HFFc6 (cell line): Measurements from ENCODE around the gene TEK. TPM values are rescaled to one million over a fixed set of nuclear protein-coding genes. Genes with fewer than 3 reads are reported as not detected.
A peak's percentile ranks its signal among the peaks of the same experiment; 100 is the strongest.
"Not testable (repeated sequence)": the region's sequence is repeated elsewhere in the genome, so short reads cannot be mapped to it uniquely, and the experiment has no call there.

Source experiments
- DNase-seq: peaks from one replicate; pipeline ENCODE4 v3.0.0-alpha.2; 2018
- H3K27ac Mint-ChIP-seq: 2 replicates; pipeline ENCODE4 v1.8.0; 2020; ENCODE audit warnings: mild to moderate bottlenecking, mixed read lengths
- H3K27me3 Mint-ChIP-seq: 2 replicates; pipeline ENCODE4 v1.8.0; 2021; ENCODE audit warnings: mild to moderate bottlenecking, moderate library complexity, mixed read lengths; ENCODE audit not compliant: insufficient read depth
- H3K36me3 Mint-ChIP-seq: 2 replicates; pipeline ENCODE4 v1.8.0; 2021; ENCODE audit warnings: low read depth, mixed read lengths
- H3K4me1 Mint-ChIP-seq: 2 replicates; pipeline ENCODE4 v1.8.0; 2020; ENCODE audit warnings: low read depth, mixed read lengths
- H3K4me3 Mint-ChIP-seq: 2 replicates; pipeline ENCODE4 v1.8.0; 2020; ENCODE audit warnings: mild to moderate bottlenecking, moderate library complexity, mixed read lengths
- H3K9me3 Mint-ChIP-seq: 2 replicates; pipeline ENCODE4 v1.8.0; 2020; ENCODE audit warnings: mild to moderate bottlenecking, mixed read lengths
- total RNA-seq, 6 experiments: library from RNA; stranded (reverse); fragmentation: NEBNext Ultra II Directional; extraction: Animal tissue kit (Norgen Biotek cat#: 25700); gene quantifications; 2 replicates in 1 of 6; 3 replicates in 5 of 6; pipeline ENCODE4 v1.2.3, GENCODE V29; 2021
- TF ChIP-seq, protein P1 (sequence below): fragments of 200-600 bp; sonication (generic); IDR thresholded peaks from 2 replicates; pipeline ENCODE4 v1.5.0; 2021; ENCODE audit warnings: antibody characterized with exemption, mild to moderate bottlenecking

The TEK gene
- total RNA-seq, 6 experiments from 2014 or later: 2.0 to 10.0 (median 8.5) TPM

DNA sequence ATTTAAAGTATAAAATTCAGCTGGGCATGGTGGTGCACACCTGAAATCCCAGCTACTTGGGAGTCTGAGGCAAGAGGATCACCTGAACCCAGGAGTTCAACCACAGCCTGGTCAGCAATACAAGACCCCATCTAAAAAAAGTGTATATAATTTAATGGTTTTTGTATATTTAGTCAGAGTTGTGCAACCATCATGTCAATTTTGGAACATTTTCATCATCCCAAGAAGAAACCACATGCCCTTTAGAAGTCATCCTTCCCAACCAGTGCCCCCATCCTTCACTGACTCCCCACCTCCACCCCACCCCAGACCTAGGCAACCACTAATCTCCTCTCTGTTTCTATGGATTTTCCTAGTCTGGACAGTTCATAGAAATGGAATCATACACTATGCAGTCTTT, 18.8 kb upstream of the TEK start:
- Mint-ChIP-seq H3K4me3 (no peak overlapping the region; the same call in 1 of the 2 replicates), H3K27me3 (no peaks in the 10 kb centered on the region), H3K36me3 (no peaks in the 10 kb centered on the region), H3K9me3 (no peaks in the 10 kb centered on the region), H3K27ac (peak overlapping the region; percentile 98), H3K4me1 (peaks cover 82% of the 10 kb centered on the region)
- TF ChIP-seq, protein P1, sequence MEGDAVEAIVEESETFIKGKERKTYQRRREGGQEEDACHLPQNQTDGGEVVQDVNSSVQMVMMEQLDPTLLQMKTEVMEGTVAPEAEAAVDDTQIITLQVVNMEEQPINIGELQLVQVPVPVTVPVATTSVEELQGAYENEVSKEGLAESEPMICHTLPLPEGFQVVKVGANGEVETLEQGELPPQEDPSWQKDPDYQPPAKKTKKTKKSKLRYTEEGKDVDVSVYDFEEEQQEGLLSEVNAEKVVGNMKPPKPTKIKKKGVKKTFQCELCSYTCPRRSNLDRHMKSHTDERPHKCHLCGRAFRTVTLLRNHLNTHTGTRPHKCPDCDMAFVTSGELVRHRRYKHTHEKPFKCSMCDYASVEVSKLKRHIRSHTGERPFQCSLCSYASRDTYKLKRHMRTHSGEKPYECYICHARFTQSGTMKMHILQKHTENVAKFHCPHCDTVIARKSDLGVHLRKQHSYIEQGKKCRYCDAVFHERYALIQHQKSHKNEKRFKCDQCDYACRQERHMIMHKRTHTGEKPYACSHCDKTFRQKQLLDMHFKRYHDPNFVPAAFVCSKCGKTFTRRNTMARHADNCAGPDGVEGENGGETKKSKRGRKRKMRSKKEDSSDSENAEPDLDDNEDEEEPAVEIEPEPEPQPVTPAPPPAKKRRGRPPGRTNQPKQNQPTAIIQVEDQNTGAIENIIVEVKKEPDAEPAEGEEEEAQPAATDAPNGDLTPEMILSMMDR: no peak
- no peak for DNase-seq

DNA sequence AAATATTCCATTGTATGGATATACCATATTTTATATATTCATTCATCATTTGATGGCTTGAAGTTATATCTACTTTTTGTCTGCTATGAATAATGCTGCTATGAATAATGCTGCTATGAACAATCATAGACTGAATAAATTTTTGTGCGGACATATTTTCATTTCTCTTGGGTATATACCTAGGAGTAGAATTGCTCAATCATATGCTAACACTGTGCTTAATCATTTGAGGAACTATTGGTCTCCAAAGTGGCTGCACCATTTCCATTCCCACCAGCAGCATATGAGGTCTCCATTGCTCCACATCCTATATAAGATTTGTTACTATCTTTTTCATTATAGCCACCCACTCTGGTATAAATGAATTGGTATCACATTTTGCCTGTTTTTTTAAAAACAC, 18.3 kb upstream of the TEK start:
- Mint-ChIP-seq H3K27ac (peak overlapping the region; percentile 98; the same call in 1 of the 2 replicates), H3K4me3 (no peak overlapping the region), H3K27me3 (no peaks in the 10 kb centered on the region), H3K4me1 (peaks cover 82% of the 10 kb centered on the region), H3K9me3 (no peaks in the 10 kb centered on the region), H3K36me3 (no peaks in the 10 kb centered on the region)
- no peak for DNase-seq
- TF ChIP-seq, protein P1: no peak

DNA sequence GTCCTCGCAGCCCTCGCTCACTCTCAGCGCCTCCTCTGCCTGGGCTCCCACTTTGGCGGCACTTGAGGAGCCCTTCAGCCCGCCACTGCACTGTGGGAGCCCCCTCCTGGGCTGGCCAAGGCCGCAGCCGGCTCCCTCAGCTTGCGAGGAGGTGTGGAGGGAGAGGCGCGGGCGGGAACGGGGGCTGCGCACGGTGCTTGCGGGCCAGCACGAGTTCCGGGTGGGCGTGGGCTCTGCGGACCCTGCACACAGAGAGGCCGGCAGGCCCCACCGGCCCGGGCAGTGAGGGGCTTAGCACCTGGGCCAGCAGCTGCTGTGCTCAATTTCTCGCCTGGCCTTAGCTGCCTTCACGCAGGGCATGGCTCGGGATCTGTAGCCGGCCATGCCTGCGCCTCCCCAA, 16.5 kb upstream of the TEK start:
- not testable (repeated sequence) for H3K27ac Mint-ChIP-seq, DNase-seq, H3K36me3 Mint-ChIP-seq, H3K9me3 Mint-ChIP-seq, H3K4me3 Mint-ChIP-seq, H3K27me3 Mint-ChIP-seq
- H3K4me1 Mint-ChIP-seq: peaks cover 76% of the 10 kb centered on the region

DNA sequence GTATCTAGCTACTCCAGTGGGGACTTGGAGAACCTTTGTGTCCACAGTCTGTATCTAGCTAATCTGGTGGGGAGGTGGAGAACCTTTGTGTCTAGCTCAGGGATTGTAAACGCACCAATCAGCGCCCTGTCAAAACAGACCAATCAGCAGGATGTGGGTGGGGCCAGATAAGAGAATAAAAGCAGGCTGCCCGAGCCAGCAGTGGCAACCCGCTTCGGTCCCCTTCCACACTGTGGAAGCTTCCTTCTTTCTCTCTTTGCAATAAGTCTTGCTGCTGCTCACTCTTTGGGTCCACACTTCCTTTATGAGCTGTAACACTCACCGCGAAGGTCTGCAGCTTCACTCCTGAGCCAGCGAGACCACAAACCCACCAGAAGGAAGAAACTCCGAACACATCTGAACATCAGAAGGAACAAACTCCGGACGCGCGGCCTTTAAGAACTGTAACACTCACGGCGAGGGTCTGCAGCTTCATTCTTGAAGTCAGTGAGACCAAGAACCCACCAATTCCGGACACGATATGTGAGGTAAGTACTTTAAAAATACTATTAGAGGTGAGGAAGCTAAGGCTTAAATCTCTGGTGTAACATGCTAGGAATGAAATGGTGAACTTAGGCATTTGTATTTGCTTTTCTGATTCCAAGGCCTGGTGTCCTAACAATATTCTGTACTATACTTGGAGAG, 15.5 kb upstream of the TEK start:
- H3K27me3 Mint-ChIP-seq, DNase-seq, H3K36me3 Mint-ChIP-seq, H3K4me3 Mint-ChIP-seq, H3K9me3 Mint-ChIP-seq: not testable (repeated sequence)
- Mint-ChIP-seq H3K27ac (peak overlapping the region; percentile 79), H3K4me1 (peaks cover 66% of the 10 kb centered on the region)

DNA sequence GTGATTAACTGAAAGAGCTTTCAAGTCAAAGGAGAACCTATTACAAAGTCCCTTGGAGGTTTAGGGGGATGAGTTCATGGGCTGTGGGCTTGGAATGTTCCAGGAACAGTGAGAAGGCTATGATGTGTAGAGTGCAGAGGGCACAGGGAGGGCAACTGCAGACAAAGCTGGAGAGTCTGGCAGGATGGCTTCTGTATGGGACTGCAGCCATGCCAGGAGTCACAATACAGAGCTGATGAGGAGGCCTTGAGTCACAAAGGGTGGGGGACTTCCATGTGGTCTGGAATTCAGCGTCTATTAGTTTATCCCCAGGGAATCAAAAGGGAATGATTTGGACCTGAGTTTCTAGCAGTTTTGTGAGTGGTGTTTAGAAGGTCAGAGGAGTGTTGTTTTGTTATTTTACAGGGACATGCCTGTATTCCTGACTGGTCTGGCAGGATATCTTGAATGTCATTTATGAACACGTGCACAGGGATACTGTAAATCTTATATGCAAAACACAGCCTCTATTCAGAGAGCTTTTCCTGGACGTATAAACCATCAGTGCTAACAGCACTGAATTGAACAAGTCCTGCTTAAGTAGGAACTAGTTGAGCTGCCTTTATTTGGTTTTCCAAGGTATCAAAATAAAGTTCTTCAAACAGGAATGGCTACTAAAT, 14.3 kb upstream of the TEK start:
- Mint-ChIP-seq H3K27ac (peak overlapping the region; percentile 79), H3K9me3 (no peaks in the 10 kb centered on the region), H3K4me3 (peak overlapping the region; percentile 51), H3K4me1 (peaks cover 53% of the 10 kb centered on the region), H3K36me3 (no peaks in the 10 kb centered on the region), H3K27me3 (no peaks in the 10 kb centered on the region; the same call in 1 of the 2 replicates)
- TF ChIP-seq, protein P1: no peak
- peak; percentile 60 for DNase-seq

DNA sequence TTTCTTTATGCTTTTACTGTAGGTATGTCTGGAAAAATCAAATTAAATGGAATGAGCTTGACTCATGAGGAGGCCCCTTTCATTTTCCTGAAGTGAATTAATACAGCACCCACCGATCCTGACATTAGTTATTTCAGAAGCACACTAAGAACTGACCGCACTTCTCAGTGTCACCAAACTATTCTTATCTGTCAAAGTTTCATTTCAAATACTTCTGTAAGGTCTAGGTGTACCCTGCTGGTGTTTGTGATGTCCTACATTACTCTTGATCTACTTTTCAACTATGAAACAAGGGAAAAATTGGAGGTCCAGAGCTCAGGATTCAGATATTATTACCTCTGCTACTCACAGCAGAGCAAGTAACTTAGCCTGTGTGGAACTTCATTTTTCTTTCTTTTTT, 1.8 kb upstream of the TEK start:
- Mint-ChIP-seq H3K9me3 (peaks cover 4% of the 10 kb centered on the region; the same call in 1 of the 2 replicates), H3K27me3 (no peaks in the 10 kb centered on the region), H3K27ac (no peak overlapping the region), H3K36me3 (peaks cover 5% of the 10 kb centered on the region; the same call in 1 of the 2 replicates), H3K4me3 (no peak overlapping the region), H3K4me1 (peaks cover 51% of the 10 kb centered on the region)
- TF ChIP-seq, protein P1: no peak
- no peak for DNase-seq
